Astrocyte (in vitro differentiated cells and primary cell): ENCODE data around the gene PLS1. TPM values are rescaled to one million over a fixed set of nuclear protein-coding genes. Genes with fewer than 3 reads are reported as not detected.

ENCODE experiments used
- DNase-seq: peaks from one replicate; pipeline ENCODE4 v3.0.0-alpha.2; 2010; ENCODE audit warnings: low read depth
- FAIRE-seq: peaks from 2 replicates; lab custom pipeline; 2011; peaks lifted over from hg19 to GRCh38; lab: Jason Lieb, UNC
- H2AFZ ChIP-seq: 2 replicates; pipeline ENCODE4 v1.6.0; 2012; ENCODE audit warnings: low read depth, low read length, inconsistent platforms
- H3K27ac ChIP-seq: 2 replicates; pipeline ENCODE4 v1.5.1; 2011; ENCODE audit warnings: low read depth, low read length, inconsistent platforms
- H3K27me3 ChIP-seq: 2 replicates; pipeline ENCODE4 v1.6.0; 2011; ENCODE audit warnings: low read length, inconsistent platforms; ENCODE audit not compliant: insufficient read depth
- H3K36me3 ChIP-seq: 2 replicates; pipeline ENCODE4 v1.5.1; 2011; ENCODE audit warnings: low read length, inconsistent platforms; ENCODE audit not compliant: insufficient read depth
- H3K4me1 ChIP-seq: 2 replicates; pipeline ENCODE4 v1.5.1; 2011; ENCODE audit warnings: low read length, inconsistent platforms; ENCODE audit not compliant: insufficient read depth
- H3K4me2 ChIP-seq: 2 replicates; pipeline ENCODE4 v1.6.0; 2012; ENCODE audit warnings: low read length, inconsistent platforms
- H3K4me3 ChIP-seq: 2 replicates; pipeline ENCODE4 v1.5.1; 2011; ENCODE audit warnings: low read depth, mild to moderate bottlenecking, low read length, inconsistent platforms; ENCODE audit not compliant: insufficient read depth
- H3K79me2 ChIP-seq: 2 replicates; pipeline ENCODE4 v1.6.0; 2012; ENCODE audit warnings: mild to moderate bottlenecking, low read length, inconsistent platforms; ENCODE audit not compliant: insufficient read depth
- H3K9ac ChIP-seq: 2 replicates; pipeline ENCODE4 v1.6.0; 2012; ENCODE audit warnings: mild to moderate bottlenecking, low read length, inconsistent platforms
- H3K9me3 ChIP-seq: 2 replicates; pipeline ENCODE4 v1.5.1; 2012; ENCODE audit warnings: low read depth, mild to moderate bottlenecking, low read length, inconsistent platforms; ENCODE audit not compliant: insufficient read depth
- H4K20me1 ChIP-seq: 2 replicates; pipeline ENCODE4 v1.6.0; 2012; ENCODE audit warnings: low read length, inconsistent platforms; ENCODE audit not compliant: insufficient read depth
- H3K27ac Mint-ChIP-seq: one replicate; pipeline ENCODE4 v1.8.0; 2021; ENCODE audit warnings: mild to moderate bottlenecking, mixed read lengths; ENCODE audit not compliant: unreplicated experiment
- H3K27me3 Mint-ChIP-seq: one replicate; pipeline ENCODE4 v1.8.0; 2021; ENCODE audit warnings: low read depth, mixed read lengths; ENCODE audit not compliant: unreplicated experiment
- H3K36me3 Mint-ChIP-seq: one replicate; pipeline ENCODE4 v1.8.0; 2021; ENCODE audit warnings: low read depth, mixed read lengths; ENCODE audit not compliant: unreplicated experiment
- H3K4me1 Mint-ChIP-seq: one replicate; pipeline ENCODE4 v1.8.0; 2021; ENCODE audit warnings: low read depth, mixed read lengths; ENCODE audit not compliant: unreplicated experiment
- H3K4me3 Mint-ChIP-seq: one replicate; pipeline ENCODE4 v1.8.0; 2021; ENCODE audit warnings: mild to moderate bottlenecking, moderate library complexity, mixed read lengths; ENCODE audit not compliant: unreplicated experiment
- H3K9me3 Mint-ChIP-seq: one replicate; pipeline ENCODE4 v1.8.0; 2021; ENCODE audit warnings: mild to moderate bottlenecking, mixed read lengths; ENCODE audit not compliant: unreplicated experiment
- CTCF ChIP-seq: IDR thresholded peaks from 2 replicates; pipeline ENCODE4 v1.5.1; 2011; ENCODE audit warnings: low read depth, mild to moderate bottlenecking, inconsistent platforms, low read length, moderate library complexity; ENCODE audit not compliant: insufficient read depth
- EZH2 ChIP-seq: IDR thresholded peaks from 2 replicates; pipeline ENCODE4 v1.6.1; 2012; ENCODE audit warnings: mild to moderate bottlenecking, low read length, inconsistent platforms; ENCODE audit not compliant: insufficient read depth
- total RNA-seq: library from RNA; stranded (reverse); gene quantifications from 2 replicates; pipeline ENCODE4 v1.2.1, GENCODE V29; 2021

PLS1 gene
- total RNA-seq, 1 donor from 2014 or later: 7.8 TPM

DNA sequence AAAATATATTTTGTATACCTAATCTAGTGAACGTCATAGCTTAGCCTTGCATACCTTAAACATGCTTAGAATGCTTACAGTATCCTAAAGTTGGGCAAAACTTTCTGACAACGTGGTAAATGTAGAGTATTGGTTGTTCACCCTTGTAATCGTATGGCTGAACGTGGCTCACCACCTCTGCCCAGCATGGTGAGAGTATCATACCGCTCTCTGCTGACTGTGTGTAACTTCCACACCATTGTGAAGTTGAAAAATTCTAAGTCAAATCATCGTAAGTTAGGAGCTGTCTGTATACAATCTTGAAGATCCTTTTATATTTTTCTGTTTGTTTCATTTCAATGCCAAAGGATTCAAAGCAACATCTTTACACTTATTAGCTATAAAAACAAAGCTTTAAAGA lies 64.2 kb downstream of the PLS1 start:
- Histone ChIP-seq H2AFZ (no peak overlapping the region), H3K4me3 (no peak overlapping the region), H3K27me3 (no peaks in the 10 kb centered on the region), H3K4me2 (no peak overlapping the region), H3K9ac (no peak overlapping the region), H4K20me1 (no peaks in the 10 kb centered on the region), H3K9me3 (no peaks in the 10 kb centered on the region), H3K4me1 (no peaks in the 10 kb centered on the region), H3K36me3 (no peaks in the 10 kb centered on the region), H3K79me2 (no peaks in the 10 kb centered on the region), H3K27ac (no peak overlapping the region)
- H3K36me3 Mint-ChIP-seq: no peaks in the 10 kb centered on the region
- no peak overlapping the region for H3K27ac Mint-ChIP-seq
- no peaks in the 10 kb centered on the region for H3K9me3 Mint-ChIP-seq
- TF ChIP-seq CTCF: no peak
- no peak for TF ChIP-seq EZH2
- H3K4me3 Mint-ChIP-seq: no peak overlapping the region
- peaks cover 7% of the 10 kb centered on the region for H3K4me1 Mint-ChIP-seq
- DNase-seq (no peak), FAIRE-seq (no peak)
- H3K27me3 Mint-ChIP-seq: no peaks in the 10 kb centered on the region

- Histone ChIP-seq H3K79me2 (no peaks in the 10 kb centered on the region), H4K20me1 (no peaks in the 10 kb centered on the region), H3K4me3 (no peak overlapping the region), H3K9me3 (no peaks in the 10 kb centered on the region), H3K9ac (no peak overlapping the region), H3K36me3 (no peaks in the 10 kb centered on the region), H3K27me3 (no peaks in the 10 kb centered on the region), H3K4me1 (no peaks in the 10 kb centered on the region), H3K27ac (no peak overlapping the region), H3K4me2 (no peak overlapping the region), H2AFZ (no peak overlapping the region)
- no peaks in the 10 kb centered on the region for H3K27me3 Mint-ChIP-seq
- no peak overlapping the region for H3K27ac Mint-ChIP-seq
- TF ChIP-seq EZH2: no peak
- TF ChIP-seq CTCF: no peak
- no peak for DNase-seq
- peaks cover 7% of the 10 kb centered on the region for H3K4me1 Mint-ChIP-seq
- FAIRE-seq: no peak
- H3K9me3 Mint-ChIP-seq: no peaks in the 10 kb centered on the region
- no peak overlapping the region for H3K4me3 Mint-ChIP-seq
- H3K36me3 Mint-ChIP-seq: no peaks in the 10 kb centered on the region
Measured at GRCh38 chr3:142660893-142661292, 64.7 kb downstream of the PLS1 start.

GRCh38 chr3:142663865-142664264 lies 67.7 kb downstream of the PLS1 start:
- H3K27me3 Mint-ChIP-seq: no peaks in the 10 kb centered on the region
- H3K4me3 Mint-ChIP-seq: no peak overlapping the region
- H2AFZ ChIP-seq: no peak overlapping the region
- peaks cover 1% of the 10 kb centered on the region for H3K36me3 Mint-ChIP-seq
- H3K36me3 ChIP-seq: no peaks in the 10 kb centered on the region
- no peaks in the 10 kb centered on the region for H3K9me3 ChIP-seq
- no peaks in the 10 kb centered on the region for H3K79me2 ChIP-seq
- H3K27ac Mint-ChIP-seq: no peak overlapping the region
- DNase-seq: no peak
- H3K27ac ChIP-seq: no peak overlapping the region
- no peak overlapping the region for H3K4me2 ChIP-seq
- no peak overlapping the region for H3K9ac ChIP-seq
- no peaks in the 10 kb centered on the region for H3K27me3 ChIP-seq
- H3K4me1 Mint-ChIP-seq: peaks cover 5% of the 10 kb centered on the region
- H3K4me1 ChIP-seq: no peaks in the 10 kb centered on the region
- H3K9me3 Mint-ChIP-seq: no peaks in the 10 kb centered on the region
- TF ChIP-seq EZH2 (no peak), CTCF (no peak)
- H3K4me3 ChIP-seq: no peak overlapping the region
- no peak for FAIRE-seq
- no peaks in the 10 kb centered on the region for H4K20me1 ChIP-seq
